Endometrial microvascular endothelial cells (primary cell): ENCODE results near the gene PRSS36. TPM values are rescaled to one million over a fixed set of nuclear protein-coding genes. Genes with fewer than 3 reads are reported as not detected.
"Not testable (repeated sequence)": the region's sequence is repeated elsewhere in the genome, so short reads cannot be mapped to it uniquely, and the experiment has no call there.

Experiments
- in situ Hi-C: cut with HindIII; loops from 2 replicates; pipeline ENCODE4 v1.10.0; 2017; ENCODE audit warnings: low sequenced_read_pairs, low pct_unique_long_range_greater_than_20kb; ENCODE audit errors: inconsistent ontology term
- total RNA-seq: library from RNA; depleted of rRNA; stranded (reverse); fragments of >200 nt; gene quantifications from one replicate; pipeline ENCODE4 v1.2.3, GENCODE V29; 2015; ENCODE audit errors: inconsistent ontology term

The PRSS36 gene
- total RNA-seq, 1 donor from 2014 or later = not detected

DNA sequence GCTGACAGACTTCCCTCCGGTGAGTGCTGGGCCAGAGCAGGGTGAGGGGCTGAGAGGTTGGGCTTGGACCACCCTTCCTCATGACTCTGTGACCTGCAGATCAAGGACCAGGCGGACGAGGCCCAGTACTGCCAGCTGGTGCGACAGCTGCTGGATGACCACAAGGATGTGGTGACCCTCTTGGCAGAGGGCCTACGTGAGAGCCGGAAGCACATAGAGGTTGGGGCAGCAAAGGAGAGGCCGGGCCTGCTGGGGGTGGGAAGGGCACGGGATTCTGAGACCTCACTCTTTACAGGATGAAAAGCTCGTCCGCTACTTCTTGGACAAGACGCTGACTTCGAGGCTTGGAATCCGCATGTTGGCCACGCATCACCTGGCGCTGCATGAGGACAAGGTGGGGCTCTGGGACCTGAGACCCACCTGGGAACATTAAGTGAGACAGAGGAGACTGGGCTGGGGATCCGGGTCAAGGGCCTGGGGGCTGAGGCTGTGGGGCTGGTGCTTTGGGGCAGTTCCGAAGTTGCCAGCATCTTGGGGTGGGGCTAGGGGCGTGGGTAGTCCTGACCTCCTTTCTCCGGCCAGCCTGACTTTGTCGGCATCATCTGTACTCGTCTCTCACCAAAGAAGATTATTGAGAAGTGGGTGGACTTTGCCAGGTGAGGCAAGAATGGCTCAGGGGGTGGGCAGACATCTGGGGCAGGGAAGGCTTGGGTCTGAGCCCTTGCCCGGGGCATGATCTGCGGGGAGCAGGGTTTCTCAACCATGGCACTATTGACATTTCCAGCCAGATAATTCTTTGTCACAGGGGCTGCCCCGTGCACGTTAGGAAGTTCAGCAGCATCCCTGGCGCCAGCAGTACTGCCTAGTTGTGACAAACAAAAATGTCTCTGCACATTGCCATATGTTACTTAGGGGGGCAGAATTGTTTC is 39.5 kb downstream of the PRSS36 start:
- in situ Hi-C loops = no loop called here

DNA sequence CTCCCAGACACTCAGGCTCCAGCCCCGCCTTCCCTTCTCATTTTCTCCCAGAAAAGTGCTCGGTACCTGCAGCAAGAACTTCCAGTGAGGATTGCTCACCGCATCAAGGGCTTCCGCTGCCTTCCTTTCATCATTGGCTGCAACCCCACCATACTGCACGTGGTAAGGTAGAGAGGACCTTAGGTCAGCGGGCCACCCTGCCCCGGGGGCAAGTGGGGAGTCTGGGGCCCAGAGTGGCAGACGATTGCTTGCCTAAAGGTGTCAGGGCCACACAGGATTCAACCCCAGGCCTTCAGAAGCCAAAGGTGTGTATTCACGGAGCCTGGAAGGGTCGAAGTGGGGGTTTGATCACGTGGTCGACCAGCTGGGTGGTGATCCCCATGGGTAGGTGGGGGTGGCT is 40.2 kb downstream of the PRSS36 start:
- in situ Hi-C loops = no loop called here

DNA sequence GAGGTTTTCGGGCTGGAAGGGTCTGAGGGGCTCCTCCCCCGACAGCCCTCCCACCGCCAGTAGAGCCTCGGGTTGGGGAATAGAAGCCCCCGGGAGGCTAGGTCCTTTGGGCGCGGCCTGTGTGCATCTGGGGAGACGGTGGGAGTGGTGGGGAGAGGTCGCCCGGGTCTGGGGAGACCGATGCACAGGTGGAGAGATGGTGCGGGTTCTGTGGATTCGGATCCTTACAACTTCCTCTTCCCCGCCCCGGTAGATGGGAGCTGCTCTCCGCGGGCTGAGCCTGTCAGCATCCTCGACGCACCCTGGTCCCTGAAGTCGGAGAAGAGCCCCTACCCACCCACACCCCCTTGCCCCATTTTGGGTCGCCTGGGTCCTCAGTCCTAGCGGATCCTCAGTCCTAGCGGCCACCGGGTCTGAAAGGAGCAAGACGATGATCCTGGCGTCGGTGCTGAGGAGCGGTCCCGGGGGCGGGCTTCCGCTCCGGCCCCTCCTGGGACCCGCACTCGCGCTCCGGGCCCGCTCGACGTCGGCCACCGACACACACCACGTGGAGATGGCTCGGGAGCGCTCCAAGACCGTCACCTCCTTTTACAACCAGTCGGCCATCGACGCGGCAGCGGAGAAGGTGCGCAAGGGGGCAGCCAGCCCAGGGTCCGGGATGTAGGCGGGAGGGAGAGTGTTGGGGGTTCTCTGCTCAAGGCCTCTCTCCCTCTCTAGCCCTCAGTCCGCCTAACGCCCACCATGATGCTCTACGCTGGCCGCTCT is 40.9 kb downstream of the PRSS36 start:
- in situ Hi-C loops = no loop called here

DNA sequence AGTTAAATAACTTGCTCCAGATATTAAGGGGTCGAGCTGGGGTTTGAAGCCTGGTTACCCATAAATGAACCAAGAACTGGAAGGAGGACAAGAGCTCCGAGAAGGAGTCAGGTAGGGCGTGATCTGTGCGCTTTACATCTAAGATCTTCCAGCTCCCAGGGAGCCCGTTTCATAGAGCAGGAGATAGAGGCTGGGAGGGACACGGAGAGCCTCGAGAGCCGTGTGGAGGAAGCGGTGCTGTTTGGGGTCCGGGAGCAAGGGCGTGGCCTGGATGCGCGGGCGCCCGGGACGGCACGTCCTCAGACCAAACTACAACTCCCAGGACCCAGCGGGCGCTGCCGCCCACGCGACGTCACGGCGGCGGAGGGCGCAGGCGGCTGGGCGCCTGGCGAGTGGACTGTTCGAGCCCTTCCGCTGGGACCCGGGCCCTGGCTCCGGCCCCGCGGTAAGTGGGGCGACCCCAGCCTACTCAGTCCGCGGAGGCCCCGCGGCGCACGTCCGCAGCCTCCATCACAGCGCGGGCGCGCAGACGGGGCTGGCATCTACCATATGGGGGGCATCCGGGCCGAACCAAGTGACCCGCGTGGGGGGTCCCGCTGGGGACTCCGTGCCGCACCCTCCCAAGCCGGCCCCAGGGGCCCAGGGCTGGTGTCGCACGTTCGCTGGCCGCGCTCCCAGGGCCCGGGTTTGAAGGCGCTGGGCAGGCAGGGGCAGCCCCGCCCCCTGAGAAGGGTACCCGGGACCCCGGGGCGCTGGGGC is 41.7 kb downstream of the PRSS36 start, which contains the start of gene BCKDK:
Gene BCKDK, plus strand, starts transcription at position 352 of the 759 bp plus-strand sequence. CDS start 838 bp downstream, outside the sequence.
- in situ Hi-C loops = no loop called here

DNA sequence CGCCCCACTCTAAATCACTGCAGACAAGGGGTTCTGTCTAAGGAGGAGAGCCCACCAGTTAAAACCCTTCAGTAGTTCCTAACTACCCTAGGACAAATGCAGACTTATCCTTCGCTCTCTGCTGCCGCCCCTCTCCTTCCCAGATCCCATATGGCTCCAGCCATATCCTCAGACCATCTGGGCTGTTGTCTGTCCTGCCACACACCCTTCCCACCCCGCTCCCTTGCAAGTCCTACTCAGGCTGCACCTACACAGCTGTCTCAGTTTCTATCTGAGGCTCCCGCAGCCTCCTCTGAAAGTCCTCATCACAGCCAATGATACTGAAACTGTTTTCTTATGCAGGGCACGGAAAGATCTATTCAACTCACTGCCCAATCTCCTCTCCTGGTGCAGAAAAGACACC is 42.4 kb downstream of the PRSS36 start:
- in situ Hi-C loops = no loop called here

DNA sequence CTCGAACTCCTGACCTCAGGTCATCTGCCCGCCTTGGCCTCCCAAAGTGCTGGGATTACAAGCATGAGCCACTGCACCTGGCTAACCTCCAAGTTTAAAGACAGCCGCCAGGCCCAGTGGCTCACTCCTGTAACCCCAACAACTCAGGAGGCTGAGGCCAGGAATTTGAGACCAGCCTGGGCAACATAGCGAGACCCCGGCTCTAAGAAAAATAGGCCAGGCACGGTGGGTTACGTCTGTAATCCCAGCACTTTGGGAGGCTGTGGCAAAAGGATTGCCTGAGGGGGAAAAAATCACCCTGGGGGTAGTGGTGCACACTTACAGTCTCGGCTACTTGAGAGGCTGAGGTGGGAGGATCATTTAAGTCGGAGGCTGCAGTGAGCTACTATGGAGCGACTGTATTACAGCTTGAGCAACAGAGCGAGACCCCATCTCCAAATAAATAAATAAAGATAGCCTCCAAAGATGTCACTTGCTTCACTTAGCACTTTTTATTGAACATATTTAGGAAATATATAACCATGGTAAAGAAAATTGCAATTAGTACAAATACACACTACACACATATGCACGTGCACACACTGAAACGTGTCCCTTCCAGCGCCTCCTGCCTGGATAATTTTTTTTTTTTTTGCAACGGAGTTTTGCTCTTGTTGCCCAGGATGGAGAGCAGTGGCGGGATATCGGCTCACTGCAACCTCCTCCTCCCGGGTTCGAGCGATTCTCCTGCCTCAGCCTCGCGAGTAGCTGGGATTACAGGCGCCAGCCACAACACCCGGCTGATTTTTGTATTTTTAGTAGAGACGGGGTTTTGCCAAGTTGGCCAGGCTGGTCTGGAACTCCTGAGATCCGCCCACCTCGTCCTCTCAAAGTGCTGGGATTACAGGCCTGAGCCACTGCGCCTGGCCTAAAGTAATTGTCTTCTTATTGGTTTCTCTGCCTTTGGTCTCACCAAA is 43.1 kb downstream of the PRSS36 start:
- in situ Hi-C loops = no loop called here

DNA sequence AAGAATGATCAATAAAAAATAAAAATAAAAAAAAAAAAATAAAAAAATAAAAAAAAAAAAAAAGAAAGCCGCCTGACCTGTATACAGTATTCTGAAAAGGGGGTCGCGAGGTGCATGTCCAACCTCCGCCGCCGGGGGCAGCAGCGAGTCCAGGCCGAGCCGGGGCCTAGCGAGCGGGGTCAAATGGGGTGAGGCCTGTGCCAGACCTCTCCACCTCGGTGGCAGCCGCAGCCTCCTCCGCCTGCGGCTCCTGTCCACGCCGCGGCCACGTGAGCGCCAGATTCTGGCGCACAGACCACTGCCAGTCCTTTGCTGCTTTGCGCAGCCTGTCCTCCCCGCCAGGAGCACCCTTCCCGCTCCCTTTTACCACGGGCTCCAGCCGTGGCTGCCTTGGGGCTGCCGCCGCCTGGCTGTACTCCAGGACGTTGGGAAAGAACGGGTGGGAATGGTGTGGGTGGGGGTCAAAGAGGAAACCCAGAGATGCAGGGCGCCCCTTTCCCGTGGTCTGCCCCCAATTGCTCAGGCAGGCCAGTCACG is 44.1 kb downstream of the PRSS36 start:
- in situ Hi-C loops = no loop called here

DNA sequence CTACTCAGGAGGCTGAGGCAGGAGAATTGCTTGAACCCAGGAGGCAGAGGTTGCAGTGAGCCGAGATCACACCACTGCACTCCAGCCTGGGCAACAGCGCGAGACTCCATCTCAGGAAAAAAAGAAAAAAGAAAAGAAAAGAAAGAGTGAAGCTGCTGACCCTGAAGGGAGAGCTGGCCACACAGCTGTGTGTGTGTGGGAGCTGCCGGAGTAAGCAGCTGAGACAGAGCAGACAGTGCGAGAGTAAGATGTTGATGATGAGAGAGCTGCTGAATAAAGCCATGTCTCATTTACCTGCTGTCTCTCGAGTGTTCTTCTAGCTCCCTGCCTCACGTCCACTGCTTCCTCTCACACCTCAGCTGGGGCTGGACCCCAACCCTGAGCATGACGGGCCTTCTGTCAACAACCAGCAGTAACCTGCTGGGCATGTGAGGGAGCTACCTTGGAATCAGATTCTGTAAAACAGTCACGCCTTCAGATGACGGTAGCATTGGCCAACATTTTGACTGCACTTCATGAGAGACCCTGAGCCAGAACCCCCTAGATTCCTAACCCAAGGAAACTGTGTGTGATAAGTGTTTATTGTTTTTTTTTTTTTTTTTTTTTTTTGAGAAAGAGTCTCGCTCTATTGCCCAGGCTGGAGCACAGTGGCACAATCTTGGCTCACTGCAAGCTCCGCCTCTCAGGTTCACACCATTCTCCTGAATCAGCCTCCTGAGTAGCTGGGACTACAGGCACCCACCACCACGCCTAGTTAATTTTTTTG is 48.8 kb downstream of the PRSS36 start:
- in situ Hi-C loops = not testable (repeated sequence)

DNA sequence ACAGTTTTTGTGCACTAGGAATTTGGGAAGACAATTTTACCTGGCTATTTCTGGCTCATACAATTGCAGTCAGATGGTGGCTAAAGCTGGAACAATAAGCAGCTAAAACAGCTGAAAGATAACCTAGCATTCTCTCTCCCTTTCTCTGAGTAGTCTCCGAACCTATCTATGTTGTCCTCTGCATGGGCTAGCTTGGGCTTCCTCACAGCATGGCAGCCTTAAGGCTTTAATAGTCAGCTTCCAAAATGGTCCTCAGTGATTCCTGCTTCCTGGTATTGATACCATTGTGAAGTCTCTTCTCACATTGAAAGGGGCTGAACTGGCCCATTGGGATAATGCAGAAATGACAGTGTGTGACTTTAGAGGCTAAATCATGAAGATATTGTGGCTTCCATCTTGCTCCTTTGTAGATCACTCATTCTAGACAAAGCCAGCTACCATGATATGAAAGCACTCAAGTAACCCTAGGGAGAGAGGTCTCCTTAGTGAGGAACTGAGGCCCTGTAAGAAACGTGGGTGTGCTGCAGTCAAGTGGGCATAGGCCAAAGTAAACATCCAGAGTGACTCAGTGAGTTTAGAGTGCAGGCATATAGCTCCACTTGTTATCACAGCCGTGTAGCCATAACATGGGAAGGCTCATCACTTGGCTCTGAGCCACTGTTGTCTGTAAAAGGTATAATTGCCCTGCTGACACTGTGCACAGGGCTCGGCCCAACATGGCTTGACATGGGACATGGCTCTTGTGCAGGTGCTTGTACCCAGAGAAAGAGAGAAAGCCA is 49.8 kb downstream of the PRSS36 start:
- in situ Hi-C loops = no loop called here

DNA sequence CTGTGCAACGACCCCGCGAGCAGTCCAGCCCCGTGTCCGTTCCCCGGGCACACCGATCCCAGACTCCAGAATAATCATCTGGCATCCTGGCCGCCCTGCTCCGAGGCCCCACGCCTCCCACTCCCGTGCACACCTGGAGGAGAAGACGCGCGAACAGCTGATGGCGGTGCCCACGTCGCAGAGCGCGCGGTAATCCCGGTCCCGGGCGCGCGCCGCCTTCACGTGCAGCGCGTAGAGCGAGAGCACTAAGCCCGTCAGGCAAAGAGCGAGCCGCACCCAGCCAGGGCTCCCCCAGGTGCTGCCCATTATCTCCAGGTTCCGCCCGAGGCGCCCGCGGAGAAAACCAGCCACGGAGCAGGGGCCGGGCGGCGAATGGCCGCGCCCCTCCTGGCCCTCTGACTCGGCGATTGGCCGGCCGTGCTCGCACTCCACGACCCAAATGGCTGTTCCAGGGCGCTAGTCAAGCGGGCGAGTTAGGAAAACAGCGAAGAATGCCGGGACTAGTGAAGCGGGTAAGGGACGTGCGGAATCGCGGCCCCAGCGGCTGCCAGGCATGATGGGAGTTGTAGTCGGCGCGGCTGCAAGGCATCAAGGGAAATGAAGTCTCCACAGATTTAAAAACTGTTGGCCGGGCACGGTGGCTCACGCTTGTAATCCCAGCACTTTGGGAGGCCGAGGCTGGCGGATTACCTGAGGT is 55.3 kb downstream of the PRSS36 start, which contains the start of gene VKORC1:
Gene VKORC1, minus strand, starts transcription at position 374 of the 697 bp plus-strand sequence. Its CDS starts 68 bp downstream, at position 306.
- in situ Hi-C loops = no loop called here

DNA sequence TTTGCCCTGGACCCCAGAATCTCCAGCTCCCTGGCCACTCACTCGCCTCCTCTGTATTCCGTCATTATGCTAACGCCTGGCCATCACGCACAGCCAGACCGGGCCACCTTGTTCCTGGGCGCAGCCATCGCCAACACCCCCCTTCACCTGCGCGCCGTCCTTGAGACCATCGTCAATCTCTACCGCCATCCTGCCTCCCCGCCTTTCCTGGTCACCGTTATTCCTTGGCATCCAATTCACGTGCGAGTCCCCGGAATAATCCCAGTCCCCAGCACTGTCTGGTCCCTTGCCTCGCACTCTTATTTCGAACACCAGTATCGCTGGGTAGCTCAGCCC is 55.8 kb downstream of the PRSS36 start:
- in situ Hi-C loops = no loop called here

DNA sequence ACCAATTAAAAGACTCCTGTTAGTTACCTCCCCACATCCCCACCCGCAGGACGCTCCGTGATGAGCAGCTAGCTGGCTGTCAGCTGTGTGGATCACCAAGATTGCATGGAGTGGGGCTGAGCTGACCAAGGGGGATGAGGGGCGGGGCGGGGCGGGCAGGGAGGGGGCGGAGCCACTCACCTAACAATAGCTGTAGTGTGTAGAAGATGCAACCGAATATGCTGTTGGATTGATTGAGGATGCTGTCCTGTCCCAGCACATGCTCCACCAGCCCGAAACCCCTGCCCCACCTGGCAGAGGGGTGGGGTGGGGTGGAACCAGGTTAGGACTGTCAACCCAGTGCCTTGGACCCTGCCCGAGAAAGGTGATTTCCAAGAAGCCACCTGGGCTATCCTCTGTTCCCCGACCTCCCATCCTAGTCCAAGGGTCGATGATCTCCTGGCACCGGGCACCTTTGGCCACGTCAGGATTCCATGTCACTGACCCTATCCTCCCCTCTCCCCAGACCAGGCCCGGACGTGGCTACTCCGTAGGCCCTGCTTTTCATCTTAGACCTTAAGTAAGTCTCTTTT is 56.6 kb downstream of the PRSS36 start:
- in situ Hi-C loops = no loop called here

DNA sequence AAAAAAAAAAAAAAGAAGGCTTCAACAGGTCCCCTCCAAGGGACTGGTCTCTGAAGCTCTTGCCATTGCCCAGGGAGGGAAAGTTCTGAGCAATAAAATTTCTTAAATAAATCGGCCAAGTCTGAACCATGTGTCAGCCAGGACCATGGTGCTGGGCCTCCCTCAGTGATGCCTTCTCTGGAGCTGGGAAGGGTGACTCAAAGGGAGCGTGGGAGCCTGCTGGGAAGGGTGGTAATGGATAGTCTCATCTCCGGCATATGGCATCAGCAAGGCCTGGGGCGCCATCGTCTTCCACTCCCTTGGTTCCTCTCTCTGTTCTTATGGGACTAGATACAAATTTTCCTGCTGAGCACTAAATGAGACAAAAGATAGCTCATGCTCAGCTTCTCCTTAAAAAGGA is 57.5 kb downstream of the PRSS36 start:
- in situ Hi-C loops = no loop called here

DNA sequence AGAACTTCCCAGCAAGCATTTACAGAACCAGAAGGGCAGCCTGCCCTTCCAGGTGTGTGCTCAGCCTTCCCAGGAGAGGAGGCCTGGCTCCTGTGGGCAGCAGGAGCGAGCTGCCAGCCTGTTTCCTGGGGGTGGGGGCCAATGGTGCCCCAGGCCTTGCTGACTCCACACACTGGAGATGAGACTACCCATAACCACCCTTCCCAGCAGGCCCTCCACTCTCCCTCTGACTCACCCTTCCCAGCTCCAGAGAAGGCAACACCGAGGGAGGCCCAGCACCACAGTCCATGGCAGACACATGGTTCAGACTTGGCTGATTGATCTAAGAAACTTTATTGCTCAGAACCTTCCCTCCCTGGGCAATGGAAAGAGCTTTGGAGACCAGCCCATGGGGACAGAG is 59.3 kb downstream of the PRSS36 start:
- in situ Hi-C loops = no loop called here

DNA sequence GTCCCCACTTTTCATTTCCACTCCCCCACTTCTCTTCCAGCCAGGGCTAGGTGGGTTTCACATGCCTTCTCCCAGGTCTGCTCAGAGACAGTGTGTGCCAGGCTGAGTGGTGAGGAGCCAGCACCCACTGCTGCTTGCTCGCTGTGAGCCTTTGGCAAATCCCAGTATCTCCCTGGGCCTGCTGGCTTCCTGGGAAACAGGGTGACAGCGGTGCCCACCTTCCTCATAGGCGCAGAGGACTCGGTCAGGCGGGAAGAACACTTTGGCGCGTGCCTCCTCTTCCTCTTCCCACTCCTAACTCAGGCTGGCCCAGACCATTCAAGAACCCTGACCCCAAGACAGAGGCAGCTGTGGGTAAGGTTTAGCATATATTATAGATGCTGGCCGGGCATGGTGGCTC is 60.7 kb downstream of the PRSS36 start:
- in situ Hi-C loops = no loop called here
